ENCODE results near the gene MOGAT1.

Gene MOGAT1

GRCh38 chr2:222671259-222672067, at the start of gene MOGAT1:
Gene MOGAT1 (plus strand): TSS chr2:222671658. CDS start chr2:222671786, 128 bp downstream.
- no peak for DNase-seq

- DNase-seq: no peak
Measured at GRCh38 chr2:222621893-222622292, 49.6 kb upstream of the MOGAT1 start.

GRCh38 chr2:222622910-222623309, 48.5 kb upstream of the MOGAT1 start:
- no peak for DNase-seq

- DNase-seq: no peak
Measured at GRCh38 chr2:222623756-222624309, 47.6 kb upstream of the MOGAT1 start.

- DNase-seq: no peak
Measured at GRCh38 chr2:222627764-222628163, 43.7 kb upstream of the MOGAT1 start.

GRCh38 chr2:222635295-222635694, 36.2 kb upstream of the MOGAT1 start:
- DNase-seq: no peak

- no peak for DNase-seq
Measured at GRCh38 chr2:222637067-222637466, 34.4 kb upstream of the MOGAT1 start.

- DNase-seq: no peak
Measured at GRCh38 chr2:222641336-222641735, 30.1 kb upstream of the MOGAT1 start.

- no peak for DNase-seq
Measured at GRCh38 chr2:222643134-222643533, 28.3 kb upstream of the MOGAT1 start.

GRCh38 chr2:222646008-222646407, 25.4 kb upstream of the MOGAT1 start:
- DNase-seq: no peak

GRCh38 chr2:222649801-222650200, 21.7 kb upstream of the MOGAT1 start:
- DNase-seq: no peak

GRCh38 chr2:222651718-222652418, 19.6 kb upstream of the MOGAT1 start:
- DNase-seq: no peak

GRCh38 chr2:222652491-222653255, 18.8 kb upstream of the MOGAT1 start:
- DNase-seq: no peak

GRCh38 chr2:222653280-222653679, 18.2 kb upstream of the MOGAT1 start:
- DNase-seq: no peak

GRCh38 chr2:222655787-222656525, 15.5 kb upstream of the MOGAT1 start, which contains the start of gene FARSB:
Gene FARSB (minus strand): TSS chr2:222656092. CDS start chr2:222656073, 19 bp downstream.
- peak; percentile 90 for DNase-seq

GRCh38 chr2:222656526-222657446, 14.7 kb upstream of the MOGAT1 start:
- no peak for DNase-seq

GRCh38 chr2:222663479-222663878, 8.0 kb upstream of the MOGAT1 start:
- DNase-seq: no peak

GRCh38 chr2:222668494-222669154, 2.8 kb upstream of the MOGAT1 start:
- DNase-seq: no peak

GRCh38 chr2:222669353-222669752, 2.1 kb upstream of the MOGAT1 start:
- DNase-seq: no peak

GRCh38 chr2:222670191-222671038, 1.0 kb upstream of the MOGAT1 start:
- DNase-seq: no peak
